ENCODE measurements around the gene MIPEP. TPM values are rescaled to one million over a fixed set of nuclear protein-coding genes. Genes with fewer than 3 reads are reported as not detected.
"Not testable (repeated sequence)": the region's sequence is repeated elsewhere in the genome, so short reads cannot be mapped to it uniquely, and the experiment has no call there.

The MIPEP gene
- total RNA-seq, 1 experiment from 2014 or later: 25.4 TPM

DNA sequence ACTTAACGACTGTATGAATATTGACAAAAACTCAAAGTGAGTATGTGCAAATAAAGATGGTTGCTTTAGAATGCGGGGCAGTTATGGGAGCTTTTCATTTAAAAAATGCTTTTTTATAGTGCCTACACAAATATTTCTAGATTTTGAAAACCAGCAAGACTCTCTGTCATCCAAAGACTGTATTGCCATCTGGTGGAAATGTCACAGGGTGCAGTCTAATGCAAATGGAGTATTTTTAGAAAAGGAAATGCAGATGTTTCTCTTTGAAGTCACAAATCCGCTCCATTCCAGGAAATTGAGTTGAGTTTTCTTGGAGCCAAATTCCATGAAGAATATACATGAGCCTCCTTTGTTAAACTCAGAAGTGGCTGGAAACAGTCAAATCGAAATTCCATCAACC, 10.4 kb upstream of the MIPEP start:
- TF ChIP-seq EZH2 (IDR thresholded peaks at IDR 0.05; ENCODE audit: borderline replicate concordance, low read depth, low read length, poor library complexity, severe bottlenecking) (no peak), CTCF (conservative IDR thresholded peaks at IDR 0.05; ENCODE audit: low read depth, low read length) (peak; percentile 65)
- DNase-seq (ENCODE audit: low spot score): peak; percentile 47
- Histone ChIP-seq H3K4me3 (ENCODE audit: low read depth, low read length, poor library complexity, severe bottlenecking) (no peak overlapping the region), H3K9me3 (ENCODE audit: low read depth, low read length, poor library complexity, severe bottlenecking) (no peaks in the 10 kb centered on the region), H3K36me3 (ENCODE audit: insufficient read depth, low read length, poor library complexity, severe bottlenecking) (no peaks in the 10 kb centered on the region), H3K27ac (ENCODE audit: low read depth, low read length, poor library complexity, severe bottlenecking) (no peak overlapping the region), H3K27me3 (replicated peaks; ENCODE audit: insufficient read depth, low read depth, low read length, poor library complexity) (peaks cover 9% of the 10 kb centered on the region), H3K4me1 (ENCODE audit: insufficient read depth, low read length, poor library complexity, severe bottlenecking) (peaks cover 8% of the 10 kb centered on the region)
- POLR2A ChIA-PET (ENCODE audit: low non-redundant PET): no interaction called here
- BruUV-seq (replicated peaks): no TSS peak
- CTCF ChIA-PET: interaction anchor here (0.6 to 1.1 kb wide), 4 partner anchors 62 to 1098 kb away, joined by 3 to 13 read pairs (median 4); no protein-coding TSS in a partner anchor
- intact Hi-C loops (cut with micrococcal nuclease; ENCODE audit: unreplicated experiment): no loop called here

DNA sequence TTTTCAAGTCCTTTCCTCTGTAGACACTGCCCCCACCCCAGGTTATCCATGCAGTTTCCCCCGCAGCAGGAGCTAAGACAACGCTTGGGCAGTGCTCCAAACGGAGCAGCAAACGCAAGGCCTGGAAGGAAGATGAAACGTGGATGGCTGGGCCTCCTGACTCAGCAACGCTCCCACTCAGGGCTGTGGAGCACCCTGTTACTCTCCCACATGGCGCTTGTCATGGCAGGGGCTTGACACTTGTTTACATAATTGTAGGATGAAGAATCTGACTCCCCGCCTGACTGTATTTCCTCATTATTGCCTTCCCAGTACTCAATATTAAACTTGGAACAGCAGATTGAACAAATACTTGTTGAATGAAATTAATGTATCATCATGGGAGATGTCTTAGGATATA, 8.9 kb upstream of the MIPEP start:
- no peaks in the 10 kb centered on the region for H3K36me3 ChIP-seq (ENCODE audit: insufficient read depth, low read length, poor library complexity, severe bottlenecking)
- H3K9me3 ChIP-seq (ENCODE audit: low read depth, low read length, poor library complexity, severe bottlenecking): no peaks in the 10 kb centered on the region
- H3K27ac ChIP-seq (ENCODE audit: low read depth, low read length, poor library complexity, severe bottlenecking): no peak overlapping the region
- no peak for DNase-seq (ENCODE audit: low spot score)
- TF ChIP-seq CTCF (conservative IDR thresholded peaks at IDR 0.05; ENCODE audit: low read depth, low read length): no peak
- no peak for TF ChIP-seq EZH2 (IDR thresholded peaks at IDR 0.05; ENCODE audit: borderline replicate concordance, low read depth, low read length, poor library complexity, severe bottlenecking)
- POLR2A ChIA-PET (ENCODE audit: low non-redundant PET): no interaction called here
- intact Hi-C loops (cut with micrococcal nuclease; ENCODE audit: unreplicated experiment): no loop called here
- CTCF ChIA-PET: no interaction called here
- H3K27me3 ChIP-seq (replicated peaks; ENCODE audit: insufficient read depth, low read depth, low read length, poor library complexity): peaks cover 3% of the 10 kb centered on the region
- H3K4me1 ChIP-seq (ENCODE audit: insufficient read depth, low read length, poor library complexity, severe bottlenecking): peaks cover 3% of the 10 kb centered on the region
- no TSS peak for BruUV-seq (replicated peaks)
- H3K4me3 ChIP-seq (ENCODE audit: low read depth, low read length, poor library complexity, severe bottlenecking): no peak overlapping the region

- CTCF ChIA-PET; H3K27ac ChIP-seq (ENCODE audit: low read depth, low read length, poor library complexity, severe bottlenecking); H3K4me3 ChIP-seq (ENCODE audit: low read depth, low read length, poor library complexity, severe bottlenecking); H3K4me1 ChIP-seq (ENCODE audit: insufficient read depth, low read length, poor library complexity, severe bottlenecking); H3K27me3 ChIP-seq (replicated peaks; ENCODE audit: insufficient read depth, low read depth, low read length, poor library complexity); H3K36me3 ChIP-seq (ENCODE audit: insufficient read depth, low read length, poor library complexity, severe bottlenecking); BruUV-seq (replicated peaks); intact Hi-C loops (cut with micrococcal nuclease; ENCODE audit: unreplicated experiment); DNase-seq (ENCODE audit: low spot score); POLR2A ChIA-PET (ENCODE audit: low non-redundant PET); H3K9me3 ChIP-seq (ENCODE audit: low read depth, low read length, poor library complexity, severe bottlenecking): not testable (repeated sequence)
Measured at GRCh38 chr13:23897452-23897919, 8.3 kb upstream of the MIPEP start, which contains the start of gene C1QTNF9B. TSS of gene C1QTNF9B (minus strand) at chr13:23897502.

- H3K27me3 ChIP-seq (replicated peaks; ENCODE audit: insufficient read depth, low read depth, low read length, poor library complexity); BruUV-seq (replicated peaks); H3K36me3 ChIP-seq (ENCODE audit: insufficient read depth, low read length, poor library complexity, severe bottlenecking); H3K27ac ChIP-seq (ENCODE audit: low read depth, low read length, poor library complexity, severe bottlenecking); H3K4me3 ChIP-seq (ENCODE audit: low read depth, low read length, poor library complexity, severe bottlenecking); CTCF ChIA-PET; POLR2A ChIA-PET (ENCODE audit: low non-redundant PET); intact Hi-C loops (cut with micrococcal nuclease; ENCODE audit: unreplicated experiment); DNase-seq (ENCODE audit: low spot score); H3K9me3 ChIP-seq (ENCODE audit: low read depth, low read length, poor library complexity, severe bottlenecking); H3K4me1 ChIP-seq (ENCODE audit: insufficient read depth, low read length, poor library complexity, severe bottlenecking): not testable (repeated sequence)
Measured at GRCh38 chr13:23894746-23895145, 5.5 kb upstream of the MIPEP start.

DNA sequence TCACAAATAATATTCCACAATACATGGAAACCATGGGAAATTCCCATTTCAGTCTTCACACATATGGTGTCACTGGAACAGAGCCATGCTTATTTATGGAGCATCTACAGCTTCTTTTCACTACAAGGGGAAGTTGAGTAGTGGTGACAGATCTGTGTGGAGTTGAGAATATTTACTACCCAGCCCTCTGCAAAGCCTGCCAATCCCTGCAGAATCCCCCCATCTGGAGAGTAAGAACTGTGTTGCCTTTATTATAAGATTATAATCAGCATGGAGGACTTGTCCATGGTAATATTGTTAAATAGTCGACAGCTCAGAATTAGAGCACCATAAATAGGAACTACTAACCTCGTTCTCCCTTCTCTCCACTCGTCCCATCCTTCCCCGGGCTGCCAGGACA, 4.6 kb upstream of the MIPEP start:
- H3K9me3 ChIP-seq (ENCODE audit: low read depth, low read length, poor library complexity, severe bottlenecking); CTCF ChIA-PET; intact Hi-C loops (cut with micrococcal nuclease; ENCODE audit: unreplicated experiment); POLR2A ChIA-PET (ENCODE audit: low non-redundant PET); BruUV-seq (replicated peaks); H3K4me3 ChIP-seq (ENCODE audit: low read depth, low read length, poor library complexity, severe bottlenecking); H3K27ac ChIP-seq (ENCODE audit: low read depth, low read length, poor library complexity, severe bottlenecking); H3K4me1 ChIP-seq (ENCODE audit: insufficient read depth, low read length, poor library complexity, severe bottlenecking); H3K27me3 ChIP-seq (replicated peaks; ENCODE audit: insufficient read depth, low read depth, low read length, poor library complexity); H3K36me3 ChIP-seq (ENCODE audit: insufficient read depth, low read length, poor library complexity, severe bottlenecking); DNase-seq (ENCODE audit: low spot score): not testable (repeated sequence)
